T-helper 2 cell treated with Interferon-gamma antibody and Interleukin-4, amounts not matched to agents 100 ng/mL and 5 ng/mL, for 36 hours (primary cell): ENCODE results near the gene IGFBP3. TPM values are rescaled to one million over a fixed set of nuclear protein-coding genes. Genes with fewer than 3 reads are reported as not detected.

Source experiments
- intact Hi-C: fragments of 100-400 bp; cut with micrococcal nuclease; formaldehyde crosslinking; loops from one replicate; pipeline ENCODE4 v1.15.1; 2023
- total RNA-seq: library from RNA; stranded (reverse); gene quantifications from 2 replicates; pipeline ENCODE4 v1.2.3, GENCODE V29; 2022

IGFBP3 gene
- total RNA-seq, 1 donor from 2014 or later = 1.5 TPM

- intact Hi-C loops = no loop called here
These were observed 46.5 kb downstream of the IGFBP3 start for GRCh38 chr7:45874408-45875131.

GRCh38 chr7:45873355-45873754 is 47.7 kb downstream of the IGFBP3 start:
- intact Hi-C loops = no loop called here

GRCh38 chr7:45873035-45873354 is 48.1 kb downstream of the IGFBP3 start, which contains the start of gene CCDC201:
TSS of gene CCDC201 (minus strand) at chr7:45873082. CDS start at chr7:45873007, 75 bp downstream.
- intact Hi-C loops = no loop called here

GRCh38 chr7:45872116-45873034 is 48.7 kb downstream of the IGFBP3 start:
- intact Hi-C loops = no loop called here

- intact Hi-C loops = no loop called here
These were observed 51.6 kb downstream of the IGFBP3 start for GRCh38 chr7:45869426-45869825.

- intact Hi-C loops = no loop called here
These were observed 53.6 kb downstream of the IGFBP3 start for GRCh38 chr7:45867471-45867870.

- intact Hi-C loops = no loop called here
These were observed 55.3 kb downstream of the IGFBP3 start for GRCh38 chr7:45865594-45866410.

- intact Hi-C loops = no loop called here
These were observed 57.4 kb downstream of the IGFBP3 start for GRCh38 chr7:45863715-45864114.

Other genes with a start within 250 kb of the IGFBP3 start
- gene CCDC201, start 48.2 kb downstream of the IGFBP3 start, total RNA-seq = not detected in 2 replicates
- not detected in 2 replicates for gene IGFBP1, start 32.8 kb downstream of the IGFBP3 start, total RNA-seq